Esophagus muscularis mucosa (tissue), 4 donors: Measurements from ENCODE around the gene OR4D1.

ENCODE experiments used
- EP300 ChIP-seq: sonication (generic); formaldehyde crosslinking; IDR thresholded peaks from one replicate; pipeline ENCODE4 v1.6.1; 2017; ENCODE audit warnings: antibody characterized with exemption
- POLR2A ChIP-seq: fragments of 450-650 bp; IDR thresholded peaks from one replicate; pipeline ENCODE4 v1.6.1; 2017; ENCODE audit warnings: antibody characterized with exemption, moderate library complexity, mild to moderate bottlenecking, low read depth
- TF ChIP-seq, protein P1 (sequence below), 3 experiments: fragments of 200-600 bp in 2 of 3; fragments of 450-650 bp in 1 of 3; sonication (generic) in 2 of 3; IDR thresholded peaks; one replicate each; pipeline ENCODE4 v1.5.1; 2017 to 2019; ENCODE audit warnings: antibody characterized with exemption in 3 of 3, mild to moderate bottlenecking in 2 of 3, moderate library complexity in 1 of 3

DNA sequence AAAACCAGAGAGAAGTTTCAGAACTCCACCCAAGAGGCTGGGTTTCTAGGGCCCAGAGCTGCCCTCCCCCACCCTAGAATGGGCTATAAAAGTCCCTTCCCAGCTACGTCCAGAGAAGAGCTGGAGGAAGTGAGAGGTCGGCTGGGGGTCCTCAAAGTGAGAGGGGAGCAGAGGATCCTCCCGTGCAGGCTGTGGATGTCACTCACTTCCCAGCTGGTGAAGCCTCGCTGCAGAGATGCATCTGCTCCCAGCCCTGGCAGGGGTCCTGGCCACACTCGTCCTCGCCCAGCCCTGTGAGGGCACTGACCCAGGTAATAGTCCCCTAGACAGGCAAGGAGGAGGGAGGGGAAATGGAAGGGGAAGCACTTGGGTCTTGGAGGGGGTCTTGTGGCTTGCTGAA is 44.4 kb downstream of the OR4D1 start, which contains the start of gene EPX:
- TF ChIP-seq POLR2A, result no peak
- TF ChIP-seq, protein P1, sequence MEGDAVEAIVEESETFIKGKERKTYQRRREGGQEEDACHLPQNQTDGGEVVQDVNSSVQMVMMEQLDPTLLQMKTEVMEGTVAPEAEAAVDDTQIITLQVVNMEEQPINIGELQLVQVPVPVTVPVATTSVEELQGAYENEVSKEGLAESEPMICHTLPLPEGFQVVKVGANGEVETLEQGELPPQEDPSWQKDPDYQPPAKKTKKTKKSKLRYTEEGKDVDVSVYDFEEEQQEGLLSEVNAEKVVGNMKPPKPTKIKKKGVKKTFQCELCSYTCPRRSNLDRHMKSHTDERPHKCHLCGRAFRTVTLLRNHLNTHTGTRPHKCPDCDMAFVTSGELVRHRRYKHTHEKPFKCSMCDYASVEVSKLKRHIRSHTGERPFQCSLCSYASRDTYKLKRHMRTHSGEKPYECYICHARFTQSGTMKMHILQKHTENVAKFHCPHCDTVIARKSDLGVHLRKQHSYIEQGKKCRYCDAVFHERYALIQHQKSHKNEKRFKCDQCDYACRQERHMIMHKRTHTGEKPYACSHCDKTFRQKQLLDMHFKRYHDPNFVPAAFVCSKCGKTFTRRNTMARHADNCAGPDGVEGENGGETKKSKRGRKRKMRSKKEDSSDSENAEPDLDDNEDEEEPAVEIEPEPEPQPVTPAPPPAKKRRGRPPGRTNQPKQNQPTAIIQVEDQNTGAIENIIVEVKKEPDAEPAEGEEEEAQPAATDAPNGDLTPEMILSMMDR (IDR thresholded peaks at IDR 0.05), result no peak
- no peak for TF ChIP-seq EP300
